GM13977 (cell line): ENCODE data around the gene NINL.

Source experiments
- DNase-seq: peaks from one replicate; pipeline ENCODE4 v3.0.0; 2012; ENCODE audit warnings: low spot score
- in situ Hi-C: fragments of 300-500 bp; cut with MboI; formaldehyde crosslinking; loops from one replicate; pipeline ENCODE4 v1.12.0; 2022; ENCODE audit warnings: low sequenced_read_pairs, low pct_unique_long_range_greater_than_20kb, mixed read lengths, inconsistent platforms; ENCODE audit not compliant: unreplicated experiment
- TF ChIP-seq, protein P1 (sequence below): IDR thresholded peaks from 2 replicates; pipeline ENCODE4 v1.5.1; 2012; ENCODE audit warnings: mild to moderate bottlenecking, control low read depth; ENCODE audit not compliant: insufficient read depth; ENCODE audit errors: extremely low read depth, missing control alignments

Gene NINL

DNA sequence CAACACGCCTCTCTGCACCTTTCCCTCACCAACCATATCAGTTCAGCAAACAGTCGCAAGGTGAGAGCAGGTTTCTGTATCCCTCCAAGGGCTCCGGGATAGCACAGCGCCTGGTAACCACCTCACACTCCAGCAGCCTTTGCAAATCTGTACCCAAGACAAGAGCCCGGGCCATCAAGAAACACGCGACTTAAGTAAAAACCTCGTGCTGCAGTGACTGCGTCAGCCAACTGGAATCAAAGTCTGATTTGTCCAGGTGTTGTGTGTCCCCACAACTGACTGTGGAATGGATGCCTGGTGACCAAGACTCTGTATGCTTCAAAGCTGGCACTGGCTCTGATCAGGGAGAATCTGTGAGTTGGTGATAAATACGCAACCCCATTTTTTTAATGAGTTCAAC is 74.1 kb downstream of the NINL start:
- DNase-seq, result no peak
- TF ChIP-seq, protein P1, sequence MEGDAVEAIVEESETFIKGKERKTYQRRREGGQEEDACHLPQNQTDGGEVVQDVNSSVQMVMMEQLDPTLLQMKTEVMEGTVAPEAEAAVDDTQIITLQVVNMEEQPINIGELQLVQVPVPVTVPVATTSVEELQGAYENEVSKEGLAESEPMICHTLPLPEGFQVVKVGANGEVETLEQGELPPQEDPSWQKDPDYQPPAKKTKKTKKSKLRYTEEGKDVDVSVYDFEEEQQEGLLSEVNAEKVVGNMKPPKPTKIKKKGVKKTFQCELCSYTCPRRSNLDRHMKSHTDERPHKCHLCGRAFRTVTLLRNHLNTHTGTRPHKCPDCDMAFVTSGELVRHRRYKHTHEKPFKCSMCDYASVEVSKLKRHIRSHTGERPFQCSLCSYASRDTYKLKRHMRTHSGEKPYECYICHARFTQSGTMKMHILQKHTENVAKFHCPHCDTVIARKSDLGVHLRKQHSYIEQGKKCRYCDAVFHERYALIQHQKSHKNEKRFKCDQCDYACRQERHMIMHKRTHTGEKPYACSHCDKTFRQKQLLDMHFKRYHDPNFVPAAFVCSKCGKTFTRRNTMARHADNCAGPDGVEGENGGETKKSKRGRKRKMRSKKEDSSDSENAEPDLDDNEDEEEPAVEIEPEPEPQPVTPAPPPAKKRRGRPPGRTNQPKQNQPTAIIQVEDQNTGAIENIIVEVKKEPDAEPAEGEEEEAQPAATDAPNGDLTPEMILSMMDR, result no peak
- in situ Hi-C loops, result no loop called here

DNA sequence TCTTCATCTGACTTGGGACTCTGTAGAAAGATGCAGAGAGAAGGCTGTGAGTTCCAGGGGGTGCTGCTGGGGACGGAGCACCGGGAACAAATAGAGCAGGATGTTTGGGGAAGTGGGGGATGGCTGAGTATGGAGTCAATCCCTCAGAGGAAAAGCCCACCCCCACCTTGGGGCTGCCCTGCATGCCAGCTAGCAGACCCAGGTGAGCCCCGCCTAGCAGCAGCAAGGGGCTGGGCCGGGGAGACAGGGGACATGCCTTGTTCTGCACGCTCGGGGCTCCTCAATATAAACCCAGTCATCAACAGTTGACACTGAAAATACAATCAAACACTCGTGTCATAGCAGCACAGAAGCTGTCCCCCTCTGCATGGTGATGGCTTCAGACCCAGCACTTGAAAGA is 74.6 kb downstream of the NINL start:
- in situ Hi-C loops, result no loop called here
- DNase-seq, result no peak
- TF ChIP-seq, protein P1, result no peak

DNA sequence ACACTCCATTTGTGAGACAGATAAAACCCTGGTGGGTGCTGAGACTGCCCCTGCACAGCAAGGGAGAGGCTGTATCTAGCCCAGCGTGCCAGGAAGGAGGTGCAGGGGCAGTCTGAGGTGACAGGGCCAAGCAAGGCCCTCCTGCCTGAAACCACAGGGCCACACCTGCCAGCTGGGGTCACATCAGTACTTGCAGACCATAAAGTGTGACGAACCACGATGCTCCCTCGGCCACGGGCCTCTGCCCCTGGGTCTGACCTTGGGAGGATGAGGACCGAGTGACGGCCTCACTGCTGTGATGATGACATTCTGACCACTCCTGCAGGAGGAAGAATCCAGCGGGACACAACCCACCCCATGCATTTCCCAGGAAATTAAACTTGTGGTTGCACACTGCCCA is 75.1 kb downstream of the NINL start:
- DNase-seq, result no peak
- in situ Hi-C loops, result no loop called here
- TF ChIP-seq, protein P1, result no peak

DNA sequence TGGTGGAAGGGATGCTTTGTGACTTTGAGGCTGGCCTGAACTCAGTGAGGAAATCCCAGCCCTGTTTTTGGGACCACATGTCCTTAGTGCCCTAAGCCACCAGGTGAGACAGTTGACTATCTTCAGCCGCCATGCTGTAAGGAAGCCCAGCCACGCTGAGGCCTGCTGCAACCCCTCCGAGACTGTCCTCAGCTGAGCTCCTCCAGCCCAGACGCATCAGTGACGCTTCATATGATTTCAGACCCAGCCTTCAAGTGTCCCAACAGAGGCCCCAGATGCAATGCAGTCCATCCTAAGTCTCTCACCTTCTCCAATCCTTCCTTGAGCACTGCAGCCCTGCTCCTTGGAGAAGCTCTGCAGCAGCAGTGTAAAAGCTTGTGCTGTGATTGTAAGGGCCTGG is 76.2 kb downstream of the NINL start:
- DNase-seq, result no peak
- TF ChIP-seq, protein P1, result no peak
- in situ Hi-C loops, result no loop called here

DNA sequence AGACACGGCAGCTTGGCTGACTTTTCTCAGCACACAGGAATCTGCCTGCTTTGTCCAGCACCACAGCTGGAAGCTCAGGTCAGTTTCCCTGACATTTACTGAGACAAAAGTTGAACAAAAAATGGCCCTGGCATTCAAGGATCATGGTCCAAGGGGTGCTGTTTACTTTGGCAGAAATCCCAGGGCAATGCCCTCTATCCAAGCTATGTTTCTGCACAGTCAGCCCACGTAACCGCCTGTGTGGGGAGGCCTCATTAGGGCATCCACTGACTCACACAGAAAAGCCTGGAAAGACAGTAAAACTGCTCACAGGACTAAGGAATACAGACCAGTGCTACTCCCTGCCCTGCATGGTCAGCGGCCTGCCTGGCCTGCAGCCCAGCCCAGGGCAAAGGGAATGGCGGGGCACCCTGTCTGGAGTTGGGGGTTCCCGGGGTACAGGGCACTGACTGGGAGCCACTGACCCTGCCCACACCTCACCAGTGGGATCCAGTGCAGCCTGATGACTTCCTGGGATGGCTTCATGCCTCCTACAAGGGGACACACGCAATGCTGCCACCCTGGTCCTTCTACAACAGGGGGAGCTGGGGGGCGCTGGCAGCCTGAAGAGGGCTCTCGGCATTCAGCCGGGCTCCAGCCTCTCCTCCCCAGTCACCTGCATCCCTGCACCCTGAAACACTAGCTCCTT is 77.1 kb downstream of the NINL start:
- in situ Hi-C loops, result no loop called here
- no peak for DNase-seq
- TF ChIP-seq, protein P1, result no peak

DNA sequence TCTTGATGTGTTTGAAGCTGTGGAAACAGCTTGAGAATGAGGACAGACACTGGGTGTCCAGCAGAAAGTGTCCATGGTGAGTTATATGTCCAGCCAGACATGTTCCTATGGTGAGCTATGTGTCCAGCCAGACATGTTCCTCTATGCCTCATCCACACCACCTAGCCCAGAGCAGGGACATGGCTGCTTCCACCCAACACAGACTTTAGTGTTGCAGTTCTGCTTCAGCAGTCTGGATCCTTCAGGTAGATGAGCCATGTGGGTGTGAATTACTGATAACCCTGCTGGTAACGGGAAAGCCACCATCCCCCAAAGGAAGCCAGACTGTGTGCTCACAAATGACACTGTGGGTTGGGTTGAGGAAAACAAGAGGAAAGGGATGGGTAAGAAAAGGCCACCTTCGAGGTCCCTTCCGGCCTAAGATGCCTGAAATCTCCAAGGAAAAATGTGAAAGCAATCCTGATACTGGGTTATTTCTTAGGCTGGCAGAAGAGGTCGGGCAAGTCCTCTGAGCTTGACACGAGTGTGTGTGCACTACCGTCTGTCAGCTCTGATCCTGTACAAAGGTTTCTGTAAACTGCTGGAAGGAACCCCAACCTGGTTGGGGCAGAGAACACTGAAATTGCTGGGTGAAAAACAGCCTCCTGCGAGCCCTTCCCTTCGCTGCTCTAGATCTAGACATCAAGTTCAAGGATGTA is 77.8 kb downstream of the NINL start:
- TF ChIP-seq, protein P1, result no peak
- no peak for DNase-seq
- in situ Hi-C loops, result no loop called here
